Fibroblast of peridontal ligament (primary cell): ENCODE data around the gene CIB1.
A peak's percentile ranks its signal among the peaks of the same experiment; 100 is the strongest.

Experiments
- DNase-seq: peaks from one replicate; pipeline ENCODE4 v3.0.0-alpha.2; 2010; ENCODE audit errors: extremely low read depth

Gene CIB1

DNA sequence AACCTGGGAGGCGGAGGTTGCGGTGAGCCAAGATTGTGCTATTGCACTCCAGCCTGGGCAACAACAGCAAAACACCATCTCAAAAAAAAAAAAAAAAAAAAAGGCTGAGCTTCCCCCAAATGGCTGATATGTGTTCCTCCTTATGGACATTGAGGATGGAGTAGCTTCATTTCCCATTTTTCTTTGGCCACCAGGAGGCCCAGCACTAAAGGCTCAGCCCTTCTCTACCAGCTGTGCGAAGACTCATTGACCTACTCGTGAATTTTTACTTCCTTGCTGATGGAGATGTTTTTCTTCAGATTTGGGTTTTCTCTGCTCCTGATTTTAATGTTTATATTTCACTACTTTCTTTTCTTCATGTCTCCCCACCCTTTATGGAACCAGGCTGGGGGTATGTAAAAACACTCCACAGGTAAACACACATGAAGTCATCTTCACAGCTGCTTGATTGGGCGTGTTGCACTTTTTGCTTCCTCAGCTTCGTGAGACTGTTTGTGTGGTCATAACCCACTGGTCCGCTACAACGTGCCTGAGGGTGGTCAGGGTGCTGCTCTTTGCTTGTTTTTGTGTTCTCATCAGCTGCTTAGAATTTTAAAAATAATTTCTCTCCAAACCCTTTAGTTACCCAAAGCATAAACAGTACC is 19.1 kb downstream of the CIB1 start:
- DNase-seq, result no peak

DNA sequence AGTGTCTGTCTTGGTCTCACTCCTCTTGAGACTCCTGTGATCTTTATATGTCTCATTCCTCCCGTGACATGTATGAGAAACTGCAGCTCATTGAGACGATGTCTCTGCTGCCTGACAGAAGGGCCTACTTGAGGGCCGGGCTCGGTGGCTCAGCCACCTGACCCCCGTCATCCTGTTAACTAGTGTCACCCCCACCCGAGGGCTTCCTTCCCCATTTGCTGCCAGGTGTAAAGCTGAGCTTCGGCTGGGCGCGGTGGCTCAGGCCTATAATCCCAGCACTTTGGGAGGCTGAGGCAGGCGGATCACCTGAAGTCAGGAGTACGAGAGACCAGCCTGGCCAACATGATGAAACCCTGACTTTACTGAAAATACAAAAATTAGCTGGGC is 19.9 kb downstream of the CIB1 start:
- DNase-seq, result no peak

DNA sequence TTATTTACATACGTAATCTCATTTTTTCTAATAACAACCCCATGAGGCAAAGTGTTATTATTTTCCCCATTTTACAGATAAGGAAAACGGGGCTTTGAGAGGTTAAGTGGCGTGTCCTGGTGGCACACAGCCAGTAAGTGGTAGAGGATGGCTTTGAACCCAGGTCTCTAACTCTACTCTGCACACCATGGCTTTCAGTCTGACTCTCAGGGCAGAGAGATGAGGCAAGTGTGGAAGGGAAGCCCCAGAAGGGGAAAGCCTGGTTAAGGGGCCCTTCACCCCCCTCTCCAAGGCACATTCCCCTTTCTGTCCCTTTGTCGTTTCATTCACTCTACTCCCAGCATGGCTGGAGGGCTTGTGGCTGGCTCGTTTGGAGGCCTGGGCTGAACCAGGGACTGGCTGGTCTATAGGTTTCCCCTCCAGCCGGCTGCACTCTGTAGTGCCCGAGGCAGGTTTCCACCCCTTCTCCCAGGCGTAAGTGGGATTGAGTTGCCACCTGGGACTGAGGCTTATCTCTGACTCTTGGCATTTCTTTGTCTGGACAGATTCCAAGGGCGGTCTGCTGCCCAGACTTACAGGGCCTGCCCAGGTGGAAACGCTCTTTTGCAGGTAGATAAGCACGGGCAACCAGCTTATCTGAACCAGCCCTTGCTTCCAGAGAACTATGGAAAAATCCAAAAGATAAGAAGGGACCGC is 20.5 kb downstream of the CIB1 start:
- DNase-seq, result no peak

DNA sequence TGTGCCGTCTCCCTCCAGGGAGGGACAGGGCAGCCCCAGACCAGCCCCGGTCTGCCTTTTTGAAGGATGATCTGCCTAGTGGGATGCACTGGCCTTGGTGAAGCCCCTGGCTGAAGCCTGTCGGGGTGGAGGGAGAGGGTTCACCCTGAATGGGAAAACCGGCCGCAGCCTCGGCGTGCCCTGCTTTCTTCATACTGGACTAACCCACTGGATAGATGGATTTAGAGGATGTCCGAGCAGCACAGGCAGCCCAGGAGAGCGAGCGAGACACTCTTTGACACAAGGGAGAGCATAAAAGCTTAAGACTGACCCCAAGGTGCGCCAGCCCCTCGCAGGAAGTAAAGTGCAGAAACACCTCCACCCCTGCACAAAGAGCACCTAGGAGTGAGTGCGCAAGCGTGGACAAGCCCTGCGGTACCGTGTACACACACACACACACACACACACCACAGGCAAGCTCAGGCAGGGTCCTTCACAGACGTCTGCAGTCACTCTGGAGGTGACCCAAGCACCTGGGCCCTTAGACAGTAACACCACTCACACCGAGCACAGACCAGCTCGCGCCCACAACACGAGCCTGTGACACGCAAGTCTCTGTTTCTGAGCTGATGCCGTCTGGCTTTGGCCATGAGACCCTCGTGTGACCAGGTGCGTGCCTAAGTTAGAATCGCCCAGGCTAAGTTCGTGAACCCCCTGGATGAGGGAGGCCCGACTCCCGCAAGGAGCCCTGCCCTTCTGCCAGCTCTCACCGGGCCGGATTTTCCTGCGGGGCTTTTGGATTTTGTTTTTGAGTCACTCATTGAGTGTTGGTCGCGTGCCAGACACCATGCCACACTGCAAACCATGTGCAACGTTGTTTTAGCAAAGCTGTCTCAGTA is 21.3 kb downstream of the CIB1 start:
- peak; percentile 34 for DNase-seq

DNA sequence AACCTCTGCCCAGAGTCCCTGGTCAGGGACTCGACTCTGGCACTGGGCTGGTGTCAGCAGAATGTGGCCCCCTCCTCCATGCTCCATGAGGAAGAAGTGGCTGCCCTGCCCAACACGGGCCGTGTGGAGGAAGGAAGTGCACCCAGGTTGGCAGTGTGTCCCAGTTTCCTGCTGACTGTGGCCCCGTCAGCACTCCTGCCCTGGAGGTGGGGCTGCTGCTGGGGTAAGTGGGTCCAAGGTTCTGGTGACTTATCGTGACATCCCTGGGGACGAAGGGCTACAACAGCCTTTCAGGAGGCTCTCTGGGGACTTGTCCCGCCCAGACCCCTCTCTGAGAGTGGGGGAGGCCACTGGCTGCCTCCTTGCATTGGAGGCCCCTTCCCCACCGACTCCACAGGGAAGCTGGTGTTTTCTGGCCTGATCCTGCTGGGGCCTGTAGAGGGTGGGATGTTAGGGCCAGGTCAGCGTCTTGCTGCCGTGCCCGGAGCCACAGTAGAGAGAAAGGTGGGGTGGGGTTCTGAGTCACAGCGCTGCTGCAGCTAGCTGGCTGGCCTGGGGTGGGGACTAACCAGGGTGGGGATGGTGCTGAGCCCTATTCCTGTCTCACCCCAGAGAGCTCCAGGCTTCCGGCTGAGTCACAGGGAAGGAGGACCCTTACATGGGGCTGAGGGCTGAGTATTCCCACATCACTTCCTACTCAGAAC is 22.1 kb downstream of the CIB1 start:
- DNase-seq, result no peak

DNA sequence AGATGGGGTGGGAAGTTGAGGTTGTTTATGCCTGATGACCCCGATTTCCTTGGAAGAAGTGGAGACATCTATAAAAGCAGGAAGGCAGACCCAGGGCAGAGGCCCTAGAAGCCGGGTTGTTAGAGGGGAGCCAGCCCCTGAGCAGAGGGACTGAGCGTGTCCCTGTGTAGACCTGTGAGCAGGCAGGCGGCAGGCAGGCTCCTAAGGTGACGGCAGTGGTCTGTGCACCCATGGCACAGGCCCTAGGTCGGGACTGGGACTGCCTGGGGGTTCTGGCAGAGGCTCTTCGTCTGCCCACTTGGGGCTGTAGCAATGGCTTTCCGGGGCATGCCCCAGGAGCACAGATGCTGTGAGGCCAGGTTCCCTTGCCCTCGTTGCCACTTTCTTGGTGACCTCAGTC is 22.7 kb downstream of the CIB1 start:
- DNase-seq, result no peak

DNA sequence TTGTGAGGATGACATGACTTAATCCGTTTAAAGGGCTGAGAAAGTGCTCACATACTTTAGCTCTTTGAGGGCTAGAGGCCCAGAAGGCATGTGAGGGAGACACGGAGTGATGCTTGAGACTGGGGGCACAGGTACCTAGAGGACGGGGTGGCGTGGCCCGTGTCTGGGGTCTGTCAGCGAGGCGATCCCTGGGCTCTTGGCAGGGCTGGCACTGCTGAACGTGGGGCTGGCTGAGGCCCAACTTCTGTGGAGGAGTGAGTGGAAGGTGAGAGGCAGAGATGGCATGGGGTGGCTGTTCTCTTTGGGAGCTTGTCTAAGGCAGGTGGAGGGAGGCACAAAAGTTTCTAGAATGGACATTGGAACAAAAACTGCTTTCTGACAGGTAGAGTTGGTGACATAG is 23.1 kb downstream of the CIB1 start:
- DNase-seq, result no peak

DNA sequence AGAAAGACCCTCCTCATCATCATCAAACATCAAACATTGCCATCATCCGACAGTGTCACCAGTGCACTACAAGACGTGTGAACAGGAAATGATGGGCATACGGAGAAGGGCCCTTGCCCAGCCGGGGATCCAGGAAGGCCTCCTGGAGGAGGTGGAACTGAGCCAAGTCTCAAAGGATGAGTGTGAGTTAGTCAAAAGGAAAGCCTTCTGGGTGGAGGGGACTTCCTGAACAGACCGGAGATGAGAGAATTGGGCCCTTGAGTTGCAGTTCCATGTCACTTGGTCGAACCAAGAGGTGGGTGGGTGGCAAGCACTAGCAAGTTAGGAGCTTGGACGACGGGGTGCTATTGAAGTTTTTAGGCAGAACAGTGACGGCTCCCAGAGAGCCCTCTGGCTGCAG is 24.1 kb downstream of the CIB1 start:
- DNase-seq, result no peak

DNA sequence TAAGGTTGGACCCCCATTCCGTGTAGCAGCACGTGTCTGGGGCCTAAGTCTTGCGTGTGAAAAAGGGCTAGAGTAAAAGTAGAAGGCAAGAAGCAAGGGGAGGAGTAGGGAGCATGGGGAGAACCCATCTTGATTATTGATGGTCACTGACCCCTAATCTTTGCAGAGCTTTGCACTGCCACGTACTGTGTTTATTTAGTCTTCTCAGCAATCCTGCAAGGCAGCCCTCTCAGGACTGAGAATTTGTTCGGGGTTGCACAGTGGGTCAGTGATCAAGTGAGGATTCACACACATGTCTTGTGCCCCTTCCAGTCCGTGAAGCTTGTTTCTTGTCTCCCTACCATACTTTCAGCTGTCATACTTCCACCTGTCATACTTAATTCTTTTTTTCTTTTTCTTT is 25.4 kb downstream of the CIB1 start:
- no peak for DNase-seq

DNA sequence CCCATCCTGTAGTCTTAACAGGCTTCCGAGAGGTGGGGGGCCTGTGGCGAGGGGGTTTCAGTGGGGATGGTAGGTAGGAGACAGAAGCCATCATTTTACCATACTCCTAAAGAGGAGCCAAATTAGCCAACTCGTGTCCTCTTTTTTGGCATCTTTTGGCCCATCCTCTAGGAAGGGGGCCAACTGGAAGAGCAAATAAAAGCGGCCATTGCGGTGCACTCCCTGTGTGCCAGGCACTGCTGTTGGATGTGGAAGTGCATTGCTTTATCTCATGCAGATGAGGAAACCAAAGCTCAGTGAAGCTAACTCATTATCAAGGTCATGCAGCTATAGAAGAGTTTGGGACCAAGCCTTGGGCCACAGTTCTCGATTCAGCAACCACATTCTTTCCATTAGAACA is 26.5 kb downstream of the CIB1 start:
- no peak for DNase-seq

DNA sequence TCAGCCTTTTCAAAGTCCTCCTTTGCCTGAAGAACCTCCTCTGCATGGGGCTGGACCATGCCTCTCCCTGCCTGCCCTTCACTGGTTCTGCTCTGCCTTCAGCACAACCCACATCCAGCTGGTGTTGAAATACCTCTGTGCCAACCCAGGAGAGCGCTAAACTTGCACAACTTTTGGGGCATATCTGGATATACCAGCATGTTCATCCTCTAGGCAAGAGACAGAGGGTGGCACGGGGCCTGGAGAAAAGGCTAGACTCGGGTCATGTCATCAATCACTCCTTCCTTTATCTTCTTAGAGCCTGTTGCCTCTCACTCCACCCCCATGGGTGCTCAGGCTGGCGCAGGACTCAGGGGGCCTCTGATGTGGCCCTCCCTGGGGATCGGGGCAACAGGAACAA is 27.9 kb downstream of the CIB1 start:
- DNase-seq, result no peak

DNA sequence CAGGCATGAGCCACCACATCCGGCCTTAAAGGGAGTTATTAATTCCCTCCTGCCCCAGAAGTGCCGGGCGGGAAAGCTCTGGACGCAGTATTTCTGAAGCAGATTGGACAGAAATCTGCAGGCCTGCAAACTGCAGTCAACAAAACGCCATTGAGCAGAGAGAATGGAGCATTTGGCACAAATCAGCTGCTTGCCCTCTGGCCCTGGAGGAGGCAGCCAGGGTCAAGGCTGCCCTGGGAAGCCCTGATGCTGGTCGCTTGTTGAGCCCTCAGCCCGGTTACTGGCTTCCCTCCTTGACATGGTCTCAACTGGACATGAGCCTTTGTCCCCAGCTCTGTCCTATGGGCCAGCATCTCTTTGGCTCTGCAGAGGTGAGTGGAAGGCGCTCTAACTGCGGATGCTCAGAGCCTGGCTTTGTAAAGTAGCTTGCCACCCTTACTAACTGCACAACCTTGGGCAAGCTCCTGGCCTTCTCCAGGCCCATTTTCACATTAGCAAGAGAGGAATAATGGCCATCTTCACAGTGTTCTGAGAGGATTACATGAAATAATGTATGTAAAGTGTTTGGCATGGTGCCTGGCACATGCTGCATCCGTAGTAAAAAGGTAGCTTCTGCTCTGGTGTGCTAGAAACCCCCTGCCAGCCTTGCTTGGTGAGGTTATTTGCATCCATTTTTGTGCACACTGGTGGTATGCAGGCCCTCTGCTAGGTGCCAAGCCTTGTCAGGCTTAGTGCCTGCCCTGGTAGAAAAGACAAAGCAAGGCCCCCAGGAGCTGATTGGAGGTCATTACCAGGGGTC is 28.5 kb downstream of the CIB1 start:
- DNase-seq, result no peak

DNA sequence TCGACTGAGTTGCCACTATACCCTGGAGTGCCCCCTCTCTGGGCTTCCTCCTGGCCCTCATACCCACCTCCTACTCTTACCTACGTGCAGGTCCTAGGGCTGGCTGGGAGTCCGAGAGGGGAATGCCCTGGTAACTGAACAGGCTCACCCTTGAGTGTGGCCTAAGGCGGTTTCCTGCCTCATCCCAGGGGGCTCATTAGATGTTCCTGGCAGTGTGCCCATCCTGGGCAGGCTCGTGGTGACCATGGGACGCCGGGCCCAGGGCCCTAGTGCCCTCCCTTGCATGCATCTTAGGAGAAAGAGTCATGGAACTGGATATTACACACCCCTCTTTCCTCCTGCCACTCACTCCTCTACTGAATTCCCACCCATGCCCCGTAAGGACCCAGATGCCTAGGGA is 29.8 kb downstream of the CIB1 start:
- no peak for DNase-seq

DNA sequence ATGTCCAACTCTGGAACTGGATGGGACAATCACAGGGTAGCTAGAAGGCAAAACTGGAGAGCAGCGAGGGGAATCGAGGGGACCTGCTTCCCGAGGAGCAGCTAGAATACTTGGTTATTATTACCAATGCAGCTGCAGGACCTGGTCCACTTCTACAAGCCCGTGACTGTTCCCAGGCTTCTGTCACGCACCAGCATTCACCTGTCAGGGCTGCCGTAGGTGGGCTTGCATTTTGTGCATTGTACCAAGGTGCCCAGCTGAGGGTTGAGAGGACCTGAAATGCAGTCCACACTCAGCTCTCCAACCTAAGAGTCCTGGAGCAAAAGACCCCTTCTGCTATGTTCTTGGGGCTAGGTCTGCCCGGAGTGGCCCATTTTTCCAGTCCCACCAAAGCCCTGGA is 30.3 kb downstream of the CIB1 start:
- no peak for DNase-seq

DNA sequence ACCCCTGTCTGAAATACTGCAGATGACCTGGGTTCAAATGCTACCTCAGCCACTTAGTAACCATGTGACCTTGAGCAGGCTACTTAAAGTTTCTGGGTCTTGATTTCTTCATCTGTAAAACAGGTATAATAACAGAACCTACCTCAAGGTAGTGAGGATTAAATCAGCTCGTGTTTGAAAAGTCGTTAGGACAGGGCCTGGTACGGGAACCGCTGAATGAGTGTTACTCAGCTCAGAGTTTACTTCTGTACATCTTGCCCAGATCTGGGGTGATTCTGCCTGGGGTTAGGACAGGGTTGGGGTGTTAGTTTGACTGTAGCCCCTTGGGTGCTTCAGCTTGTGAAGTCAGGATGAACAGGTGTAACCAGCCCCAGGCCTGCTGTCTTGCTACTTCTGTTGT is 30.8 kb downstream of the CIB1 start:
- DNase-seq, result no peak

DNA sequence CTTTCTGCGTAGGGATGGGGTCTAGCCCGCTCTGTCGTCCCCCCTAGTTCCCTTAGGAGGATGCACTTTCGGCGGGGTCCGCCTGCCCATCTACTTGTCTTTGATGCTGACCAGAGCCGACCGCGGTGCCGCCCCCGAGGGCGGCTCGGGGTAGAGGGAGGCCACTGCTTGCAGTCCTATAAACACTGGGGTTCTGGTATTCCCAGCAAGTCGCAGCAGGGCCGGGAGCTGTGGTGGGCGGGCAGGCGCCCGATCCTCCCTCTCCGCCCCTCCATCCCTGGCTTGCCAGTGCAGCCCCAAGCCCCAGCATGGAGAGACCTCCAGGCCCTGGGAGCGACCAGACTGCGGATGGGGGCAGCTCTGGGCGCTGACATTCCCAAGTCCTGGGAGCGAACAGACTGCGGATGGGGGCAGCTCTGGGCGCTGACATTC is 31.8 kb downstream of the CIB1 start:
- no peak for DNase-seq

DNA sequence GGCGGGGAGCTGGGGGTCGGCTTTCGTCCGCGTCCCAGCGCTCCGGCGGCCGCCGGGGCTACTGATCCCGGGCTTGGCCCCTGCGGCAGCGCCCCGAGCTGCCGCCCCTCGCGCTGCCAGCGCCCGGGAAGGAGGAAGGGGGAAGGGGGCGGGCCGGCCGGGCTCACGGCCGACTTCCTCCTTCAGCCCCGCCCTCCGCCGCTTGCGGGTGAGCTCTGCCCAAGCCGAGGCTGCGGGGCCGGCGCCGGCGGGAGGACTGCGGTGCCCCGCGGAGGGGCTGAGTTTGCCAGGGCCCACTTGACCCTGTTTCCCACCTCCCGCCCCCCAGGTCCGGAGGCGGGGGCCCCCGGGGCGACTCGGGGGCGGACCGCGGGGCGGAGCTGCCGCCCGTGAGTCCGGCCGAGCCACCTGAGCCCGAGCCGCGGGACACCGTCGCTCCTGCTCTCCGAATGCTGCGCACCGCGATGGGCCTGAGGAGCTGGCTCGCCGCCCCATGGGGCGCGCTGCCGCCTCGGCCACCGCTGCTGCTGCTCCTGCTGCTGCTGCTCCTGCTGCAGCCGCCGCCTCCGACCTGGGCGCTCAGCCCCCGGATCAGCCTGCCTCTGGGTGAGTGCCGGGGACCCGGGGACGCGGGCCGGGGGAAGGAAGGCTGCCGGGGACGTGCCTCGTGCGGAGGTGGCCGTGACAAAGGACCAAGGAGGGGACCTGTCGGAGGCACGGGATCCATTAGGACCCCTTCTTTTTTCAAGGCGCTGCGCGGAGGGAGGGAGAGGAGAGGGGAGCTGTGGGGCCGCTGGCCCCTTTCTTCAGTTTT is 32.4 kb downstream of the CIB1 start, which contains the start of gene SEMA4B:
SEMA4B (plus strand) TSS at position 201 of the 814 bp plus-strand sequence; CDS start at position 450, 249 bp downstream.
- DNase-seq, result no peak

DNA sequence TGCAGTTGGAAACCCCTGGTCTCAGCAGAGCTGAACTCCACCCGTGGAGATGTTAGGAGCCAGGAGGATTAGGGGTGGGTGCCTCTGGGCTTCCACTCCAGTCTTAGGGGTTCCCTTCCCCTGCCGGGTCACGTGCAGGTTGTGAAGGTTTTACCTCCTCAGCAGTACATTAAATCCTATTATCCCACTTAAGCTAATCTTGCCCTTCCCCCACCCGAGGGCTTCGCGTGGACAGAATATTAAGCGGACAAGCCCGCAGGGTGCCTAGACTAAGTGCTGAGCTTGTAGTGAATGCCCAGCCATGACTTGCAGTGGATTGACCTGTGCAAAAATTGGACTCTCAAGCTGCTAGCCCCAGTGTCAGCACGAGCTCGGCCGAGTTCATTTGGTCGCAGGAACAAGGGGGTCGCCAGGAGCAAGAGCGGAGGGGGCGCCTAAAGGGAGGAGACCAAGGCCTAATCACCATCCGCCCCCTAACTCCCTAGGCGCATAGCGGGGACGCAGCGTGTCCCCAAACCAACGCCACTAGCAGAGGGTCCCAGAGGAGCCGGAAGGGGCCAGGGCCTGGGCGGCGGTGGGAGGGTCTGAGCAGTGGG is 33.1 kb downstream of the CIB1 start:
- no peak for DNase-seq

DNA sequence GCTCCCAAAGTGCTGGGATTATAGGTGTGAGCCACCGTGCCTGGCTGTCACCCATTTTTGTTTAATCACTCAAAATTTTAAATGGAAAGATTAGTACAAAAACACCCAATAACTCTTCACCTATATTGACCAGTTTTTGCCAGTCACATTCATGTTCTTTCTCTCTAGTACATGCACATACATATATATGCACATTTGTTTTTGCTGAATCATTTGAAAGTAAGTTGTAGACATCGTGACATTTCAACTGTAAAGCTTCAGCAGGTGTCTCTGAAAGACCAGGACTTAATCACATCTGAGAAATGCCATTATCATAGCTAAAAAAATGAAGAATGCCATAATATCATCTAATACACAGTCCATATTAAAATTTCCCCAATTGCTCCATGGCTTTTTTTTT is 39.1 kb downstream of the CIB1 start:
- DNase-seq, result no peak
